K562 (cell line): ENCODE results near the gene ZFAND6.

Experiments
- CBX1 ChIP-seq: sonication (generic); IDR thresholded peaks from 2 replicates; pipeline ENCODE4 v1.6.1; 2016; ENCODE audit warnings: antibody characterized with exemption, low read depth, mild to moderate bottlenecking
- CHD1 ChIP-seq: fragments of 200-600 bp; sonication (generic); IDR thresholded peaks from one replicate; pipeline ENCODE4 v1.6.1; 2012; ENCODE audit warnings: mild to moderate bottlenecking, moderate library complexity, low read length, inconsistent platforms
- DMBX1 ChIP-seq: fragments of 250-450 bp; sonication (Bioruptor Pico); IDR thresholded peaks from 2 replicates; pipeline ENCODE4 v1.8.0; 2022; ENCODE audit warnings: inconsistent platforms, mild to moderate bottlenecking, moderate library complexity, borderline replicate concordance
- ERF ChIP-seq: fragments of 450-650 bp; formaldehyde crosslinking; IDR thresholded peaks from 2 replicates; pipeline ENCODE4 v1.4.0; 2020; ENCODE audit warnings: mild to moderate bottlenecking, mixed read lengths
- NCOA6 ChIP-seq: fragments of 450-650 bp; IDR thresholded peaks from 2 replicates; pipeline ENCODE4 v1.6.1; 2017; ENCODE audit warnings: mild to moderate bottlenecking
- NONO ChIP-seq, 2 experiments: fragments of 200-400 bp in 1 of 2; fragments of 450-650 bp in 1 of 2; formaldehyde crosslinking in 1 of 2; IDR thresholded peaks; 2 replicates each; pipeline ENCODE4 v1.6.1; 2017; ENCODE audit warnings: low read depth in 2 of 2, mild to moderate bottlenecking in 2 of 2, moderate library complexity in 2 of 2, low read length in 1 of 2
- ZEB2 ChIP-seq: fragments of 450-650 bp; IDR thresholded peaks from 2 replicates; pipeline ENCODE4 v1.6.1; 2016

DNA sequence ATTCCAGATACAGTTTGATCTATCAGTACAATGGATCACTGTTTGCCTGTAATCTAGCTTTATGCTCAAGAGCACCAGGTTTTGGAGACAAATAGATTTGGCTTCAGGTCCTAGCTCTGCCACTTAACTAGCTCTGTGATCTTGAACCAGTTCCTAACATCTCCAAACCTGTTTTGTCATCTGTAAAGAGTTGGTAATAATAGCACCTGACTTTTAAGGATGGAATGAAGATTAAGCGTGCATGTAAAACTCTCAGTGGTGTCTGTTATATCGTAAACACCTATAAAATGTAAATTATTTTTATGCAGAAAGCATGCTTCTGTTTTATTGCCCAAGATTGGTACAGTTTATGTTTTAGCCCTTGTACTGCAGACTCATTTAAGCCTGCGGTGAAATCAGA is 36.5 kb downstream of the ZFAND6 start:
- TF ChIP-seq NCOA6: no peak
- TF ChIP-seq CBX1: no peak
- no peak for TF ChIP-seq CHD1
- TF ChIP-seq ERF (CRISPR knock-in tag): no peak
- no peak for TF ChIP-seq ZEB2
- no peak for TF ChIP-seq NONO (IDR thresholded peaks at IDR 0.05; ENCODE audit: low read depth in 2 of 2, low read length in 1 of 2)
- TF ChIP-seq DMBX1 (CRISPR knock-in tag): no peak
